ENCODE data around the gene DPYSL3.

DNA sequence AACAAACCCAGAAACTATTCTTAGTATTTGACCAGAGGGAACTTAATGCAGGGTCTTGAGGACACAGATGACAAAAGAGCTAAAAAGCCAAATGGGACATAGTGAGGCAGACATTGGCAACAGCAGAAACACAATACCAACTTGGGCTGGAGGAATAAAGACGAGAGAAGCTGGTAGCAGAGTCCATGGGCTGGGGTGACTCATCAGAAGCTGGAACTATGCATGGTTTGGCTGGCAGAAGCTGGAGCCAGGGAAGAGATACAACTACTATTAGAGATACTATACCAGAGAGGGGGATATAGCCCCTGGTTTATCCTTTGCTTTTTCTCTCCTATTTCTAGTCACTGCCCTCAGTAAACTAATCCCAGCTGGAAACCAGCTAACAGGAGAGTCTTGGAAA lies 29.2 kb upstream of the DPYSL3 start:
- TF ChIP-seq, protein P1, sequence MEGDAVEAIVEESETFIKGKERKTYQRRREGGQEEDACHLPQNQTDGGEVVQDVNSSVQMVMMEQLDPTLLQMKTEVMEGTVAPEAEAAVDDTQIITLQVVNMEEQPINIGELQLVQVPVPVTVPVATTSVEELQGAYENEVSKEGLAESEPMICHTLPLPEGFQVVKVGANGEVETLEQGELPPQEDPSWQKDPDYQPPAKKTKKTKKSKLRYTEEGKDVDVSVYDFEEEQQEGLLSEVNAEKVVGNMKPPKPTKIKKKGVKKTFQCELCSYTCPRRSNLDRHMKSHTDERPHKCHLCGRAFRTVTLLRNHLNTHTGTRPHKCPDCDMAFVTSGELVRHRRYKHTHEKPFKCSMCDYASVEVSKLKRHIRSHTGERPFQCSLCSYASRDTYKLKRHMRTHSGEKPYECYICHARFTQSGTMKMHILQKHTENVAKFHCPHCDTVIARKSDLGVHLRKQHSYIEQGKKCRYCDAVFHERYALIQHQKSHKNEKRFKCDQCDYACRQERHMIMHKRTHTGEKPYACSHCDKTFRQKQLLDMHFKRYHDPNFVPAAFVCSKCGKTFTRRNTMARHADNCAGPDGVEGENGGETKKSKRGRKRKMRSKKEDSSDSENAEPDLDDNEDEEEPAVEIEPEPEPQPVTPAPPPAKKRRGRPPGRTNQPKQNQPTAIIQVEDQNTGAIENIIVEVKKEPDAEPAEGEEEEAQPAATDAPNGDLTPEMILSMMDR (IDR thresholded peaks at IDR 0.05) = no peak
- TF ChIP-seq EP300 (IDR thresholded peaks at IDR 0.05) = no peak

Data from tibial nerve (tissue), 4 donors.